HG03571 (cell line): ENCODE data around the gene CCL25.
"Not testable (repeated sequence)": the region's sequence is repeated elsewhere in the genome, so short reads cannot be mapped to it uniquely, and the experiment has no call there.

Experiments used
- ATAC-seq: cut with Tn5 transposase; IDR thresholded peaks from one replicate; pipeline ENCODE4 v1.9.1; 2021; ENCODE audit not compliant: unreplicated experiment

CCL25 gene

GRCh38 chr19:8084152-8084551 lies 31.6 kb downstream of the CCL25 start:
- ATAC-seq = no peak

- ATAC-seq = no peak
Observed at GRCh38 chr19:8085598-8086408, 33.2 kb downstream of the CCL25 start.

- no peak for ATAC-seq
Observed at GRCh38 chr19:8086849-8087248, 34.3 kb downstream of the CCL25 start.

- ATAC-seq = no peak
Observed at GRCh38 chr19:8087876-8088275, 35.3 kb downstream of the CCL25 start.

GRCh38 chr19:8088752-8089663 lies 36.4 kb downstream of the CCL25 start:
- no peak for ATAC-seq

- no peak for ATAC-seq
Observed at GRCh38 chr19:8089664-8090601, 37.4 kb downstream of the CCL25 start.

GRCh38 chr19:8090950-8091349 lies 38.4 kb downstream of the CCL25 start:
- no peak for ATAC-seq

- ATAC-seq = no peak
Observed at GRCh38 chr19:8093740-8094139, 41.2 kb downstream of the CCL25 start.

GRCh38 chr19:8094336-8094735 lies 41.8 kb downstream of the CCL25 start:
- no peak for ATAC-seq

- ATAC-seq = no peak
Observed at GRCh38 chr19:8095354-8095886, 42.9 kb downstream of the CCL25 start.

- no peak for ATAC-seq
Observed at GRCh38 chr19:8096071-8096470, 43.5 kb downstream of the CCL25 start.

- ATAC-seq = no peak
Observed at GRCh38 chr19:8097198-8097597, 44.6 kb downstream of the CCL25 start.

- no peak for ATAC-seq
Observed at GRCh38 chr19:8097681-8098567, 45.4 kb downstream of the CCL25 start.

GRCh38 chr19:8101311-8101710 lies 48.8 kb downstream of the CCL25 start:
- ATAC-seq = no peak

GRCh38 chr19:8101910-8102309 lies 49.4 kb downstream of the CCL25 start:
- not testable (repeated sequence) for ATAC-seq

- no peak for ATAC-seq
Observed at GRCh38 chr19:8105471-8105870, 52.9 kb downstream of the CCL25 start.

- ATAC-seq = no peak
Observed at GRCh38 chr19:8107301-8107903, 54.8 kb downstream of the CCL25 start.

GRCh38 chr19:8108560-8109445 lies 56.2 kb downstream of the CCL25 start:
- no peak for ATAC-seq
